HG03520 (cell line): Measurements from ENCODE around the gene NAT10.

ENCODE experiments used
- ATAC-seq: cut with Tn5 transposase; IDR thresholded peaks from one replicate; pipeline ENCODE4 v1.9.1; 2021; ENCODE audit warnings: mild to moderate bottlenecking, moderate library complexity; ENCODE audit not compliant: unreplicated experiment

Gene NAT10

DNA sequence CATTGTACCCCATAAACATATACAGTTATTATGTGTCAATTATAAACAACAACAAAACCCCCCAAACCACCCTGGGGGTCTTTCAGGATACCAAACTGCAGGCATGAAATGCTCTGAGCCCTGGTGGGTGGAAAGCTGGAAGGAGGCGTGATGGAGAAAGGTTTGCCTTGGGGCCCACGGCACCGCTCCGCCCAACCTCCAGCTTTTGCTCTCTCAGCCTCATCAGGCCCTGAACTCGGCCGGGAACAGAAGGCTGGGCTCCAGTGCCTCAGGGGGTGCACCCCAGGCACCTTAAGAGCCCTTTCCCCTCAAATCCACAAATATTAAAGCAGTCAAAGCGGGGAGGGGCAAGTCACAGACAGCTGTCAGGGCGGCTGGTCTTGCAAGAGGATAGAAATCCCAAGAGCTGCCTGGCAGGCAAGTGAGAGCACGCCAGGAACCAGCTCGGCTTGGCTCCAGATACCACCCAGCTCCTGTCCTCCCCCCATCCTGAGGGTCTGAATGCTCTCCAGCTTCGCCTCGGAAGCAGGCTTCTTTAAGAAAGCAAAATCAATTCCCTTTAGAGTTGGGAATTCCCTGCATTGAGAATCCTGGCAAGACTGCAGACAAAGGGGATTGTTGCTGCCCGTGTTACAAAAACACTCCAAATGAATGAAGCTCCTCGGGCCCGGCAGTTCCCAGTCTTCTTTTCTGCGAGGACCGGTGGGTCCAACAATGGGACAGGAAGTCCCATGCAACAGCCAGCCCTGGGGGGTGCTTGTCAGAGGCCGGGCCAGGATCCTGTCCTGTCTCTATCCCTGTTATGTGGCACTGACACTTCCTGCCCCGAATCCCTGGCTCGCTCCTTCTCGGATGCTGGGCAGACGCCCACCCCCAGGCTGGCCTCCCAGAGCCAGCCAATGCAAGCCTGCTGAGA is 80.8 kb downstream of the NAT10 start:
- no peak for ATAC-seq

DNA sequence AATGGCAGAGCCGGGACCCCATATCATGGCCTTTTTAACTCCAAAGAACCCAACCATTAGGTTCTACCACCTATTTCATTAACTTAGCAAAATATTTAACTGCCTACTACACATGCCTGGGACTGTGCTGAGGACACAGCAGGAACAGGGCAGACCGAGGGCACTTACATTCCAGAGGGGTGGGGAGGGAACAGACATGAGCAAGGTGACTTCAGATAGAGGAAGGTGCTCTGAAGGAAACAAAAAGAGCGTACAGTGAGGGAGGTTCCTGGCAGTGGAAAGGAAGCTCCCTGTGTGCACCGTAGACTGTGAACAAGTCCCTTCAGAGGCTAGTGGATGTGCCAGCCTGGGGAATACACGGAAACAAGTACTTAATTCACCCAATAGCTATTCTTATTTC is 82.8 kb downstream of the NAT10 start:
- ATAC-seq: no peak

DNA sequence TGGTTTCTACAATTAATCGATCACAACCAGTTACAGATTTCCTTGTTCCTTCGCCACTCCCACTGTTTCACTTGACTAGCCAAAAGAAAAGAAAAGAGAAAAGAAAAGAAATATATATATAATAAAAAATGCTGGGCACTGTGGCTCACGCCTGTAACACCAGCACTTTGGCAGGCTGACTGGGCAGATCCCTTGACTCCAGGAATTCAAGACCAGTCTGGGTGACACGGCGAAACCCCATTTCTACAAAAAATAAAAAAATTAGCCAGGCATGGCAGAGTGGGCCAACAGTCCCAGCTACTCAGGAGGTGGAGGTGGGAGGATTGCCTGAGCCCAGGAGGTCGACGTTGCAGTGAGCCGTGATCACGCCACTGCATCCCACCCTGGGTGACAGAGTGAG is 83.8 kb downstream of the NAT10 start:
- no peak for ATAC-seq

DNA sequence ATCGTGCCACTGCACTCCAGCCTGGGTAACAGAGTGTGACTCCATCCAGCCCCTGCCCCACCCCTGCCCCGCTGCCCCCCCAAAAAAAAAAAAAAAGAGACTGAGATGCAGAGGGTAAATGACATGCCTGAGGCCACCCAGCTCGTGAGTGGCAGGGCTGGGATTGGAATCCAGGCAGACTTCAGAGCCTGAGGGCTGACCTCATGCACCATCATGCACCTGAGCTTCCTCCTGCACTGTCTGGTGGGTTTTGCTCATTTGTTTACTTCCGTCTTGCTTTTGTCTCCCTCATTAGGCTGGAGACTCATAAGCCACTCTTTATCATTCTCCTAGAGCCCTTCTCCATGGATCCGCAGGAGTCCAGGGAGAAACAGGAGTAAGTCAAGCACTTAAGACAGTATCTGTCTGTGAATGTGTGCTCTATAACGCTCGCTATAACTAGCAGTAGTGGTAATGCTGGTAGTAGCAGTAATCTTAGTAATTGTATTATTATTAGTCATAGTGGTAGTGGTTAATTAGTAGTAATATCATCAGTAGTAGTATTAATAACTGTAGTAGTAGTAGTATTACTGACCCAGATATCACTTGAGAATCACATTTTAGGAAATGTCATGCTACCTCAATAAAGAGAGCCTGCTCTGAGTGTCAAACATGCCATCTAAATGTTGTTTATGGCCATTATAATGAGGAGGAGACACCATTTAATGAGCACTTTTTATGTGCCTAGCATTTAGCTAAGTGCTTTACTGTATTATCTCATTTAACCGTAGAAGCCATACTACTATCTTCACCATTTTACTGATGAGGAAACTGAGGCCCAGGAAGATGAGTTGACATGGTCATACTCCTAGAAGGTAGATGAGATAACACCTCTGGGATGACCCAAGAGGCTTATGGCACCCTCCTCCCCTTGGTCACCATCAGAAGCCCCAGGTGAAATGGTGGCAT is 85.0 kb downstream of the NAT10 start:
- no peak for ATAC-seq

DNA sequence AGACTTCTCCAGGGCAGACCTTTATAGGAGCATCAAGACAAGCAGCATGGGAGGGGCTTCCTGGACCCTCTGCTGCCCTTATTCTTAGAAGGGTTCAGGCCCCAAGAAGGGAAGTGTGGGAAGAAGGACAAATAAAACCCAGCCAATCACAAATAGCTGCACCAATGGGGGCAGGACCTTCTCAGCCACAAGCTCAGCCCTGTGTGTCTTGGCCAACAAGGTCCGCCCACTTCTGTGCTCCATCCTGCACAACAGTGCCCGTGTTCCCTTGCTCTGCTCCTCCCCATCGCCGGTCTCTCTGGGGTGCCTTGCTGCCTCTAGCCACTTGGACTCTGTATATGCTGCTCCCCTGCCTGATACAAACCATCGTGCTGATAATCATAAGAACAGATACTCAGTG is 86.1 kb downstream of the NAT10 start:
- no peak for ATAC-seq

DNA sequence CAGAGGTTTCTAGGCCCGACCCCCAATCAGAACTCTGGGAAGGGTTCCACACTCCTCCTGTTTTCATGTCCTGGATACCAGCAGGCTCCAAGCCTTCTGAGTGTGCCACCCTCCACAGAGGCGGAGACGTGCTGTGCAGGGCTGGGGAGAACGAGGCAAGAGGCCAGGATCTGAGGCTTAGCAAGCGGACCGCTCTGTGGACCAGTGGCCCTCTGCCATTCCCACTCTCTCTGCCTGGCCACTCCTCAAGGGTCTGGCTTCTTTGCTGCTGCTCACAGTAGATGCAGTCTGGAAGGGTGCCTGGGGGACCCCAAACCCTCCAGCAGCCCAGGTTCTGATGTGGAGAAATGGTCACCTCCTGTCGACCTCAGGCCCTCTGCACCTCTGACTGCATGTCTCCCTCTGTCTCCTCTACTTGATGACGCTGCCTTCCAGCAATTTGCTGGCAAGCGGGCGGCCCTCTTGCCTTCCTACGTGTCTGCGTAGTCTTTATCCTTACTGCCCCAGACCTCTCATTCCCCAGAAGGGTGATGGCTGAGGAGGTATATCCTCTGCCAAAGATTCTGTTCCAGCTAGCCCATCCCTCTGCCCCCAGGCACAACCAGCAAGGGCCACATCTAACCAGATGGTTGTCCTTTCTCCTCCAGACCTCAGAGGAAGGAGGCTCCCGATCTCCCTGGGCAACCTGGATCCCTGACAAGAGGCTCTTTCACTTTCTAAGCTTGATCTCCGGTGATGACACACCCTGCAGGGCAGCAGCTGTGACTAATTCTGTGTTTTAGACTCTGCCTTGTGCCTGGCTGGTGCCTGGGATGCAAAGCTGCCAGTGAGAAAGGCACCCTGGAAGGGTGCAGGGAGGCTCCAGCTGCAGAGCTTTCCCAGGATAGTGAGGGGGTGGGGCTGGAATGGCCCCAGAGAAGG is 87.3 kb downstream of the NAT10 start:
- ATAC-seq: no peak

DNA sequence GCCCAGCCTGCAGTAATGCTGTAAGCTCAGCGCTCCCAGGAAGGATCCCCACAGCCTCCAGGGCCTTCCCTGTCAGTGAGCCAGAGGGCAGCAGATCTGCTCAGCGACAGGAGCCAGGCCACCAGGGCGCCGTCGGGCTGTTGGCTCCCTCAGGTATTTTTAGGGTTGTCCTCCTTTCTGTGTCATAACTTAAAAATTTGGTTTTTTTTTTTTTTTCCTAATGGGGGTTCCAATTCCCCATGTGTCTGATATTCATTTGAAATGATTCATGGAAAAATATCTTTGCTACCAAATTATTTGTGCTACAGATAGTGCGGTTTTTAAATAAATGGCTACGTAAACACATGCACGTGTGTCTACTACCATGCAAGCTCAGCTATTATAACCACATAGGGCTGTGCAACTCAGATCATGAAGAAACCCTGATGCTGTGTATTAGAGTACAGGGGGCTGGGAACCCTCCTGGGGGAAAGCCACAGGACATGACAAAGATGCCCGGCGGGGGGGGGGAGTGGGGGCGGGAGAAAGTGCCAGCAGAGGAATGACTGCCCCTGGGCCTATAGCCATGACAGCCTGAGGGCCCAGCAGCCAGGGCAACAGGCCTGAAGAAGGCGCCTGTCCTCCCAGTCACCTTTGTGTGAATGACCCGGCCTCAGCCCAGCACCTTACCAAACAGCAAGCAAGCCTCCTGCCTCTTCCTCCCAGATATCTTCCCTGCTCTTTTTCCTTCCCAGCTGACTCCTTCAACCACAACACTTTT is 89.3 kb downstream of the NAT10 start:
- no peak for ATAC-seq
